Liver (tissue), 9 donors: ENCODE data around the gene CBFA2T2. TPM values are rescaled to one million over a fixed set of nuclear protein-coding genes. Genes with fewer than 3 reads are reported as not detected.

Experiments
- DNase-seq: peaks from one replicate; pipeline ENCODE4 v3.0.0-alpha.2; 2017; ENCODE audit warnings: low spot score
- H3K27ac ChIP-seq, 2 donors: one replicate each; pipeline ENCODE4 v1.7.0; 2013; ENCODE audit warnings: inconsistent platforms in 2 of 2, low read length in 2 of 2, control low read depth in 1 of 2, low read depth in 1 of 2, mild to moderate bottlenecking in 1 of 2
- H3K27me3 ChIP-seq, 4 donors: one replicate each; pipeline versions ENCODE4 v1.6.1 to v1.7.0; 2013; ENCODE audit warnings: low read length in 3 of 4, inconsistent platforms in 1 of 4, mild to moderate bottlenecking in 1 of 4, moderate library complexity in 1 of 4; ENCODE audit not compliant: control insufficient read depth in 4 of 4, insufficient read depth in 4 of 4
- H3K36me3 ChIP-seq, 4 donors: one replicate each; pipeline versions ENCODE4 v1.6.1 to v1.7.0; 2013; ENCODE audit warnings: low read length in 3 of 4, mild to moderate bottlenecking in 3 of 4, low read depth in 1 of 4, moderate library complexity in 1 of 4; ENCODE audit not compliant: control insufficient read depth in 4 of 4, insufficient read depth in 3 of 4
- H3K4me1 ChIP-seq, 4 donors: one replicate each; pipeline versions ENCODE4 v1.6.1 to v1.7.0; 2013; ENCODE audit warnings: low read length in 3 of 4, mild to moderate bottlenecking in 3 of 4, moderate library complexity in 1 of 4; ENCODE audit not compliant: control insufficient read depth in 4 of 4, insufficient read depth in 4 of 4
- H3K4me3 ChIP-seq, 3 donors: one replicate each; pipeline versions ENCODE4 v1.6.1 to v1.7.0; 2013; ENCODE audit warnings: low read length in 3 of 3, control low read depth in 1 of 3, low read depth in 1 of 3, mild to moderate bottlenecking in 1 of 3
- H3K9ac ChIP-seq, 2 donors: one replicate each; pipeline ENCODE4 v1.7.0; 2013; ENCODE audit warnings: low read length in 2 of 2, mild to moderate bottlenecking in 2 of 2, moderate library complexity in 2 of 2, control low read depth in 1 of 2, low read depth in 1 of 2
- H3K9me3 ChIP-seq, 4 donors: one replicate each; pipeline versions ENCODE4 v1.6.1 to v1.7.0; 2013; ENCODE audit warnings: low read length in 3 of 4; ENCODE audit not compliant: control insufficient read depth in 4 of 4
- CTCF ChIP-seq: fragments of 150-350 bp; IDR thresholded peaks from 2 replicates; pipeline ENCODE4 v1.5.1; 2017; ENCODE audit warnings: improper control_type of control experiment, low read depth, low read length; ENCODE audit not compliant: missing input control
- EGR1 ChIP-seq, 2 donors: IDR thresholded peaks; 2 replicates each; pipeline ENCODE4 v1.6.1; 2016 to 2018; ENCODE audit warnings: antibody characterized with exemption in 2 of 2, low read depth in 2 of 2
- FOXA2 ChIP-seq: IDR thresholded peaks from 2 replicates; pipeline ENCODE4 v1.6.1; 2016; ENCODE audit warnings: antibody characterized with exemption
- HNF4A ChIP-seq, 2 donors: conservative IDR thresholded peaks; 2 replicates each; pipeline ENCODE4 v1.6.1; 2016; ENCODE audit warnings: antibody characterized with exemption in 2 of 2, mild to moderate bottlenecking in 2 of 2
- JUND ChIP-seq, 2 donors: IDR thresholded peaks; 2 replicates each; pipeline ENCODE4 v1.6.1; 2016; ENCODE audit warnings: antibody characterized with exemption in 2 of 2
- NR2F2 ChIP-seq: IDR thresholded peaks from 2 replicates; pipeline ENCODE4 v1.6.1; 2016; ENCODE audit warnings: antibody characterized with exemption
- RAD21 ChIP-seq, 2 donors: IDR thresholded peaks; 2 replicates each; pipeline ENCODE4 v1.6.1; 2016; ENCODE audit warnings: antibody characterized with exemption in 2 of 2, mild to moderate bottlenecking in 2 of 2
- REST ChIP-seq: IDR thresholded peaks from 2 replicates; pipeline ENCODE4 v1.6.1; 2016; ENCODE audit warnings: antibody characterized with exemption, mild to moderate bottlenecking
- RXRA ChIP-seq, 2 donors: IDR thresholded peaks; 2 replicates each; pipeline ENCODE4 v1.6.1; 2017 to 2018; ENCODE audit warnings: antibody characterized with exemption in 2 of 2, mild to moderate bottlenecking in 1 of 2
- SP1 ChIP-seq: IDR thresholded peaks from 2 replicates; pipeline ENCODE4 v1.6.1; 2018; ENCODE audit warnings: antibody characterized with exemption, mild to moderate bottlenecking
- TAF1 ChIP-seq: conservative IDR thresholded peaks from 2 replicates; pipeline ENCODE4 v1.6.1; 2016; ENCODE audit warnings: antibody characterized with exemption, mild to moderate bottlenecking
- WGBS: extraction: QIAGEN DNeasy Blood & Tissue Kit; methylation state at CpG from one replicate; pipeline ENCODE4 v1.1.7; 2013; 5-methylcytosine and 5-hydroxymethylcytosine counted together
- polyA plus RNA-seq, 2 donors: library from polyadenylated mRNA; stranded (reverse) in 1 of 2; unstranded in 1 of 2; fragments of 200-250 nt in 1 of 2; fragments of >200 nt in 1 of 2; fragmentation: Nextera tagmentation in 1 of 2; extraction: Ambion mirVana in 1 of 2; gene quantifications; one replicate each; pipeline versions ENCODE4 v1.2.1 to v1.2.3, GENCODE V29; 2013 to 2015
- total RNA-seq, 2 donors: library from RNA; depleted of rRNA; stranded (reverse); fragments of >200 nt; gene quantifications; one replicate each; pipeline ENCODE4 v1.2.3, GENCODE V29; 2014
- donor health status: healthy.
- donor health status: healthy.
- donor health status: healthy.
- donor health status: healthy.
- donor health status: healthy.

CBFA2T2 gene
- total and polyA plus RNA-seq, 4 donors: 2.0 to 5.5 (median 5.3) TPM

- no peak for TF ChIP-seq CTCF
- no peak for TF ChIP-seq FOXA2
- no peak for TF ChIP-seq HNF4A (conservative IDR thresholded peaks at IDR 0.05)
- TF ChIP-seq JUND (IDR thresholded peaks at IDR 0.05): no peak
- TF ChIP-seq REST: no peak
- TF ChIP-seq EGR1 (IDR thresholded peaks at IDR 0.05; ENCODE audit: low read depth in 2 of 2): no peak
- TF ChIP-seq SP1: no peak
- no peak for TF ChIP-seq RXRA (IDR thresholded peaks at IDR 0.05)
- Histone ChIP-seq H3K27ac (no peak overlapping the region), H3K9me3 (no peaks in the 10 kb centered on the region), H3K36me3 (peaks cover 6 to 31% (median 23%) of the 10 kb centered on the region in 4 donors), H3K4me3 (no peak overlapping the region), H3K27me3 (no peaks in the 10 kb centered on the region), H3K9ac (no peak overlapping the region), H3K4me1 (peaks cover 0 to 28% (median 21%) of the 10 kb centered on the region in 4 donors)
- no peak for DNase-seq
- 53% methylated on average over 4 of the region's 4 CpGs for WGBS
Measured at GRCh38 chr20:33645072-33645358, 155.1 kb downstream of the CBFA2T2 start.

- DNase-seq: no peak
Measured at GRCh38 chr20:33645396-33645795, 155.5 kb downstream of the CBFA2T2 start.

More at GRCh38 chr20:33645396-33645795, 155.5 kb downstream of the CBFA2T2 start:
- Histone ChIP-seq H3K9me3 (no peaks in the 10 kb centered on the region), H3K4me3 (no peak overlapping the region), H3K27ac (no peak overlapping the region), H3K36me3 (peaks cover 6 to 27% (median 21%) of the 10 kb centered on the region in 4 donors), H3K9ac (no peak overlapping the region), H3K27me3 (no peaks in the 10 kb centered on the region), H3K4me1 (peaks cover 0 to 28% (median 21%) of the 10 kb centered on the region in 4 donors)
- WGBS: 82% methylated on average over 2 of the region's 2 CpGs
- TF ChIP-seq TAF1 (no peak), NR2F2 (no peak), HNF4A (conservative IDR thresholded peaks at IDR 0.05) (no peak), JUND (IDR thresholded peaks at IDR 0.05) (no peak), RXRA (IDR thresholded peaks at IDR 0.05) (no peak), CTCF (no peak), RAD21 (IDR thresholded peaks at IDR 0.05) (no peak)
